Neutrophil (primary cell): ENCODE results near the gene DEPP1.

ENCODE experiments used
- H3K27ac ChIP-seq: fragments of 200-600 bp; sonication (generic); 2 replicates; pipeline ENCODE4 v1.5.1; 2016; ENCODE audit warnings: mild to moderate bottlenecking, moderate library complexity
- H3K27me3 ChIP-seq: fragments of 200-600 bp; sonication (generic); 2 replicates; pipeline ENCODE4 v1.6.0; 2016; ENCODE audit warnings: mild to moderate bottlenecking
- H3K36me3 ChIP-seq: fragments of 200-600 bp; sonication (generic); 2 replicates; pipeline ENCODE4 v1.5.1; 2017
- H3K4me1 ChIP-seq, 2 experiments: fragments of 200-600 bp in 1 of 2; sonication (generic) in 1 of 2; 1 replicate in 1 of 2; 2 replicates in 1 of 2; pipeline versions ENCODE4 v1.5.1 to v1.6.1; 2013 to 2016; ENCODE audit warnings: low read depth in 1 of 2, low read length in 1 of 2, mild to moderate bottlenecking in 1 of 2, moderate library complexity in 1 of 2; ENCODE audit not compliant: control insufficient read depth in 1 of 2, insufficient read depth in 1 of 2
- H3K4me3 ChIP-seq, 2 experiments: fragments of 200-600 bp in 1 of 2; sonication (generic) in 1 of 2; 1 replicate in 1 of 2; 2 replicates in 1 of 2; pipeline ENCODE4 v1.5.1; 2013 to 2016; ENCODE audit warnings: low read depth in 1 of 2, low read length in 1 of 2, mild to moderate bottlenecking in 1 of 2, moderate library complexity in 1 of 2
- H3K9me3 ChIP-seq: fragments of 200-600 bp; sonication (generic); 2 replicates; pipeline ENCODE4 v1.5.1; 2016
- TF ChIP-seq, protein P1 (sequence below): fragments of 200-600 bp; sonication (generic); IDR thresholded peaks from 2 replicates; pipeline ENCODE4 v1.5.1; 2016; ENCODE audit warnings: antibody characterized with exemption

Gene DEPP1

DNA sequence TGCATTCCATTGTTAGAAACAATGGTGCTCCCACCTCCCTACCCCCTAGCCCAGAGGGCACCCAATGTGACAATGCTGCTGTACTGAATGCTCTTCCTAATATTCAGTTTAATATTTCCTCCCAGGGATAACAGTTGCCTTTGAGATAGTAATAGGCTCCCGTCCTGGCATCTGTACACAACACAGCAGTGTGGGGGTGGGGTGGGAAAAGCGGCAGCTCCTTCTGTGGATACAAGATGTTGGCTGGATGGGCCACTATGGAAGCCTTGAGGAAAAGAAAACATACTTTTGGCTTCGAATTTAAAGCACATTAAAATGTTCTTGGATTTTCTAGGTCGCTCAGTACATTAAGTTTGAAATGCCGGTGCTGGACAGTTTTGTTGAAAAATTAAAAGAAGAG lies 13.0 kb upstream of the DEPP1 start:
- Histone ChIP-seq H3K27me3 (no peaks in the 10 kb centered on the region), H3K27ac (no peak overlapping the region), H3K36me3 (peaks cover 58% of the 10 kb centered on the region), H3K9me3 (no peaks in the 10 kb centered on the region), H3K4me1 (peaks cover 16% of the 10 kb centered on the region in 2 experiments), H3K4me3 (no peak overlapping the region)
- TF ChIP-seq, protein P1, sequence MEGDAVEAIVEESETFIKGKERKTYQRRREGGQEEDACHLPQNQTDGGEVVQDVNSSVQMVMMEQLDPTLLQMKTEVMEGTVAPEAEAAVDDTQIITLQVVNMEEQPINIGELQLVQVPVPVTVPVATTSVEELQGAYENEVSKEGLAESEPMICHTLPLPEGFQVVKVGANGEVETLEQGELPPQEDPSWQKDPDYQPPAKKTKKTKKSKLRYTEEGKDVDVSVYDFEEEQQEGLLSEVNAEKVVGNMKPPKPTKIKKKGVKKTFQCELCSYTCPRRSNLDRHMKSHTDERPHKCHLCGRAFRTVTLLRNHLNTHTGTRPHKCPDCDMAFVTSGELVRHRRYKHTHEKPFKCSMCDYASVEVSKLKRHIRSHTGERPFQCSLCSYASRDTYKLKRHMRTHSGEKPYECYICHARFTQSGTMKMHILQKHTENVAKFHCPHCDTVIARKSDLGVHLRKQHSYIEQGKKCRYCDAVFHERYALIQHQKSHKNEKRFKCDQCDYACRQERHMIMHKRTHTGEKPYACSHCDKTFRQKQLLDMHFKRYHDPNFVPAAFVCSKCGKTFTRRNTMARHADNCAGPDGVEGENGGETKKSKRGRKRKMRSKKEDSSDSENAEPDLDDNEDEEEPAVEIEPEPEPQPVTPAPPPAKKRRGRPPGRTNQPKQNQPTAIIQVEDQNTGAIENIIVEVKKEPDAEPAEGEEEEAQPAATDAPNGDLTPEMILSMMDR, result no peak

DNA sequence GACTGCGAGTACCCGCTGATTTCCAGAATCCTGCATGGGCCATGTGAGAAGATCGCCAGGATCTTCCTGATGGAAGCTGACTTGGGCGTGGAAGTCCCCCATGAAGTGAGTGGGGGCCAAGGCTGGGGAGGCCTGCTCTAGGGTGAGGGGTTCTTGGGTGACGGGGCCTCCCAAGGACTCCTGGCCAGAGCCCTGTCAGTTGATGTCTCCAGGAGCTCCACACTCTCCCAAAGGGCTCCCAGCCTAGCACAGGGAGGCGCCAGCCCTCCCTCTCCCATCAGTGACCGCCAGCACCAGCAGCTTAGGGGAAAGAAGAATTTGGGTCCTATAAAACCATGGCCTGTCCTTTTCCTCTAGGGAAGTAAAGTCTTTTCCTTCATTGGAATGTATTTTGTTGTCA lies 12.4 kb upstream of the DEPP1 start:
- Histone ChIP-seq H3K9me3 (no peaks in the 10 kb centered on the region), H3K27me3 (no peaks in the 10 kb centered on the region), H3K4me3 (no peak overlapping the region), H3K4me1 (peaks cover 10% of the 10 kb centered on the region in 2 experiments), H3K36me3 (peaks cover 65% of the 10 kb centered on the region), H3K27ac (no peak overlapping the region)
- TF ChIP-seq, protein P1, result no peak

DNA sequence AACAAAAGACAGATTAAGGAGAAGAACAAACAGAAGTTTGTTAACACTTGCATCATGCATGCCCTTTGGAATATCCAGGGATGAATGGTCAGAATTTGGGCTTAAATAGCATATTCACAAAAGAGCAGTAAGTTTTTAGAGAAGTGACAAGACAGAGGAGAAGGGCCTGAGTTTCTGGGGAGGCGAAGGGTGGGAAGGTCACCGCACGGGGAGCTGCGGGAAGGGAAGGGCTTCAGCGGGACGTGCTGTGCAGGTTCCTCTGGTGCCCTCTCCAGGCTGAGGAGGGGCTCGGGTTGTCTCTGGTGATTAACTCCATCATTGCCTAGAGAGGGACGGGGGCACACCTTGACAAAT lies 11.7 kb upstream of the DEPP1 start:
- Histone ChIP-seq H3K4me3 (no peak overlapping the region), H3K36me3 (peaks cover 69% of the 10 kb centered on the region), H3K27me3 (no peaks in the 10 kb centered on the region), H3K4me1 (peaks cover 3% of the 10 kb centered on the region in 2 experiments), H3K9me3 (no peaks in the 10 kb centered on the region), H3K27ac (no peak overlapping the region)
- TF ChIP-seq, protein P1, result no peak

DNA sequence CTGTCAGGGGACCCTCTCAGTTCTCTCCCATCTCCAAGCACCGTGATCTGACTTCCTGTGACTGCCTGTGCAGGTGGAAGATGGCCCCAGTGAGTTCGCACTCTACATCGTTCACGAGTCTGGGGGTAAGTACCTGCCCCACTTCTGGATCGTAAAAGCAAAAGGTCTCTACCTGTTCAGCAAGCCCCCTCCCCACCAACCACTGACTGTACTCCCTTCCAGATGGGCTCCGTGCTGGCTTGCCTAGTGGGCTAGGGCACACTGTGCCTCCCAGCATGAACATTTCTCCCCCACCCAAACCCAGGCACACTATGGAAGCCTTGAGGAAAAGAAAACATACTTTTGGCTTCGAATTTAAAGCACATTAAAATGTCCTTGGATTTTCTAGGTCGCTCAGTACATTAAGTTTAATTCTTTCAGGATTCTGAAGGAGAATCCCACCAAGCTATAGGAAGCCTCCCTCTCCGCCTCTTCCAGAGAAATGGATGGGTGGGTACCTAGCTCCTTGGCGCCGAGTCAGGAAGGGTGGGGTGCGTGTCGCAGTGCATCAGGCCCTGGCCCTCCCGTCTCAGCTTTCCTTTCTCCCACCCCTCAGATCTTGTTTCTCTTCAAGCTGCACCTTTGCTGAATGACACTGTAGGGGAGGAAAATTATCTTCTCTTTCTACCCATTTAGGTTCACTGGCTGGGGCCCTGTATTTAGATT lies 11.1 kb upstream of the DEPP1 start:
- H3K4me3 ChIP-seq, result no peak overlapping the region
- peaks cover 74% of the 10 kb centered on the region for H3K36me3 ChIP-seq
- no peaks in the 10 kb centered on the region for H3K27me3 ChIP-seq
- H3K27ac ChIP-seq, result no peak overlapping the region
- no peaks in the 10 kb centered on the region for H3K4me1 ChIP-seq
- TF ChIP-seq, protein P1, result no peak
- no peaks in the 10 kb centered on the region for H3K9me3 ChIP-seq

DNA sequence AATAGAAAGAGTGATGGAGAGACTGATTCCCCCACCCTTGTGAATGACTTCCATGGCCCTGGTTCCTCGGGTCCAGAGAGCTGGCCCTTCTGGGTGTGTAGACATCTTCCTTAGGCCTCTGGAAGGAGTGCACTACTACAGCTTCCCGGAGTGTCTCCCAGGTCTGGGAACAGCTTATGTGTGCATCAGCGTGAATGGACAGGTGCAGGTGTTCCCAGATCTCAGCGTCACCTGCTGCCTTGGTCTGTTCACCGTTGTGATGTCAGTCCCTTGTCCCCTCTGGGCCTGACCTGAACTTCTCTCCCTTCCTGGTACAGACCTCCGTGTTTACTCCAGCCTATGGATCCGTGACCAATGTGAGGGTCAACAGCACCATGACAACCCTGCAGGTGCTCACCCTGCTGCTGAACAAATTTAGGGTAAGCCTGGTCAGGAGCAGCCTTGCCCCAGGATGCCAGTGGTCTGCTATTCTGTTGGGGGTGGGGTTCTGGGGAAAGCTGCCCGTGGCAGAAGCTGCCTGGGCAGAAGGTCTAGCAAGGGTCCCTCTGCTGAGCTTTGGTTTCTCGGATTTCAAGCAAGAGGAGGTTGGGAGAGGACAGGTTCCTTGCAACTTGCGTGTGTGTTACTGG lies 10.5 kb upstream of the DEPP1 start:
- no peaks in the 10 kb centered on the region for H3K27me3 ChIP-seq
- no peak overlapping the region for H3K27ac ChIP-seq
- H3K4me3 ChIP-seq, result no peak overlapping the region
- no peaks in the 10 kb centered on the region for H3K4me1 ChIP-seq
- TF ChIP-seq, protein P1, result no peak
- no peaks in the 10 kb centered on the region for H3K9me3 ChIP-seq
- H3K36me3 ChIP-seq, result peaks cover 80% of the 10 kb centered on the region
